ENCODE measurements around the gene ZNHIT6.

ZNHIT6 gene

DNA sequence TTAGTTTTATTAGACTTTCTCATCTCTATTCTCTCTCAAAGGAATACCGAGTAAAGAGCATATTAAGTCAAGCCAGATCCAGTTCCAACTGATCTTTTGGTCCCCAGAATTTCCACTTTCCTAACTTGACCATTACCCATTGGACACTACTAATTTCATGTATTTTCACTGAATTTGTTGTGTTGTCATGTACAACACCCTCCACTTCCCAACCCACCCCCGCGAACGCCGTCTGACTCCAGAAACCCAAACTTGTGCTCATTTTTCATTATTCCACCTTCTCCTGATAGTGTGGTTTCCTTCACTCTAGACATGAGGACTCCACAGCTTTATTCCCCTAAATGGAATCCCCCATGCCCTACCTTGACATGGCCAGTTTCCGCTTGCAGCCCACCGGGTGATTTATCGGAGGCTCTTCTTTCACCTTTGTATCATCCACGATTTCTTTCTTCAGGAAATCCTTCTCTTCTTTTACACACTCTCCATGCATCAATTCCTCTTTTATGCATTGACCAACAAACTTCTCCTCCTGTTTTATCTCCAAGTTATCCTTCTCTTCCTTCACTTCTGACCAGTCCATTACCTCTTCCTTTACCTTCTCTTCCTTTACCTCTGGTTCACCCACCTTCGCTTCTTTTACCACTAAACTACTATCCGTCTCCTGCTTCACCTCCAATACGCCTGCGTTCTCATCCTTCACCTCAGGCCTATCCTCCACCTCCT, 805 bp downstream of the ZNHIT6 start:
- POLR2A ChIA-PET = interaction anchor here (1.0 to 1.6 kb wide), 4 partner anchors 24 to 311 kb away, joined by 3 to 16 read pairs (median 4); partner anchors contain the start of gene CCN1

More for the DNA sequence above, 805 bp downstream of the ZNHIT6 start:
- no peak for TF ChIP-seq ZNF266 (tag by site-specific recombination; IDR thresholded peaks at IDR 0.05; ENCODE audit: low read depth)
- TF ChIP-seq, protein P1, sequence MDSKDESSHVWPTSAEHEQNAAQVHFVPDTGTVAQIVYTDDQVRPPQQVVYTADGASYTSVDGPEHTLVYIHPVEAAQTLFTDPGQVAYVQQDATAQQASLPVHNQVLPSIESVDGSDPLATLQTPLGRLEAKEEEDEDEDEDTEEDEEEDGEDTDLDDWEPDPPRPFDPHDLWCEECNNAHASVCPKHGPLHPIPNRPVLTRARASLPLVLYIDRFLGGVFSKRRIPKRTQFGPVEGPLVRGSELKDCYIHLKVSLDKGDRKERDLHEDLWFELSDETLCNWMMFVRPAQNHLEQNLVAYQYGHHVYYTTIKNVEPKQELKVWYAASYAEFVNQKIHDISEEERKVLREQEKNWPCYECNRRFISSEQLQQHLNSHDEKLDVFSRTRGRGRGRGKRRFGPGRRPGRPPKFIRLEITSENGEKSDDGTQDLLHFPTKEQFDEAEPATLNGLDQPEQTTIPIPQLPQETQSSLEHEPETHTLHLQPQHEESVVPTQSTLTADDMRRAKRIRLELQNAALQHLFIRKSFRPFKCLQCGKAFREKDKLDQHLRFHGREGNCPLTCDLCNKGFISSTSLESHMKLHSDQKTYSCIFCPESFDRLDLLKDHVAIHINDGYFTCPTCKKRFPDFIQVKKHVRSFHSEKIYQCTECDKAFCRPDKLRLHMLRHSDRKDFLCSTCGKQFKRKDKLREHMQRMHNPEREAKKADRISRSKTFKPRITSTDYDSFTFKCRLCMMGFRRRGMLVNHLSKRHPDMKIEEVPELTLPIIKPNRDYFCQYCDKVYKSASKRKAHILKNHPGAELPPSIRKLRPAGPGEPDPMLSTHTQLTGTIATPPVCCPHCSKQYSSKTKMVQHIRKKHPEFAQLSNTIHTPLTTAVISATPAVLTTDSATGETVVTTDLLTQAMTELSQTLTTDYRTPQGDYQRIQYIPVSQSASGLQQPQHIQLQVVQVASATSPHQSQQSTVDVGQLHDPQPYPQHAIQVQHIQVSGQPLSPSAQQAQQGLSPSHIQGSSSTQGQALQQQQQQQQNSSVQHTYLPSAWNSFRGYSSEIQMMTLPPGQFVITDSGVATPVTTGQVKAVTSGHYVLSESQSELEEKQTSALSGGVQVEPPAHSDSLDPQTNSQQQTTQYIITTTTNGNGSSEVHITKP (tag by site-specific recombination; IDR thresholded peaks at IDR 0.05) = peak; percentile 52; the same call in 1 of the 2 replicates
- 0 out of 2 replicates have a peak, but pooled peaks have one; percentile 14 for TF ChIP-seq ZNF391 (tag by site-specific recombination; IDR thresholded peaks at IDR 0.05; ENCODE audit: borderline replicate concordance, low read depth)
- 0 out of 2 replicates have a peak, but pooled peaks have one; percentile 8 for TF ChIP-seq HOXC10 (CRISPR knock-in tag; IDR thresholded peaks at IDR 0.05)
- no peak for TF ChIP-seq ZFP37 (tag by site-specific recombination; IDR thresholded peaks at IDR 0.05)
- TF ChIP-seq ZNF785 (tag by site-specific recombination; IDR thresholded peaks at IDR 0.05) = 0 out of 2 replicates have a peak, but pooled peaks have one; percentile 18
- TF ChIP-seq, protein P2, sequence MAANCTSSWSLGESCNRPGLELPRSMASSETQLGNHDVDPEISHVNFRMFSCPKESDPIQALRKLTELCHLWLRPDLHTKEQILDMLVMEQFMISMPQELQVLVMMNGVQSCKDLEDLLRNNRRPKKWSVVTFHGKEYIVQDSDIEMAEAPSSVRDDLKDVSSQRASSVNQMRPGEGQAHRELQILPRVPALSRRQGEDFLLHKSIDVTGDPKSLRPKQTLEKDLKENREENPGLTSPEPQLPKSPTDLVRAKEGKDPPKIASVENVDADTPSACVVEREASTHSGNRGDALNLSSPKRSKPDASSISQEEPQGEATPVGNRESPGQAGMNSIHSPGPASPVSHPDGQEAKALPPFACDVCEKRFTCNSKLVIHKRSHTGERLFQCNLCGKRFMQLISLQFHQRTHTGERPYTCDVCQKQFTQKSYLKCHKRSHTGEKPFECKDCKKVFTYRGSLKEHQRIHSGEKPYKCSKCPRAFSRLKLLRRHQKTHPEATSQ (tag by site-specific recombination; IDR thresholded peaks at IDR 0.05) = no peak
- TF ChIP-seq PRDM1 (tag by site-specific recombination; IDR thresholded peaks at IDR 0.05) = peak; percentile 50
- TF ChIP-seq, protein P3, sequence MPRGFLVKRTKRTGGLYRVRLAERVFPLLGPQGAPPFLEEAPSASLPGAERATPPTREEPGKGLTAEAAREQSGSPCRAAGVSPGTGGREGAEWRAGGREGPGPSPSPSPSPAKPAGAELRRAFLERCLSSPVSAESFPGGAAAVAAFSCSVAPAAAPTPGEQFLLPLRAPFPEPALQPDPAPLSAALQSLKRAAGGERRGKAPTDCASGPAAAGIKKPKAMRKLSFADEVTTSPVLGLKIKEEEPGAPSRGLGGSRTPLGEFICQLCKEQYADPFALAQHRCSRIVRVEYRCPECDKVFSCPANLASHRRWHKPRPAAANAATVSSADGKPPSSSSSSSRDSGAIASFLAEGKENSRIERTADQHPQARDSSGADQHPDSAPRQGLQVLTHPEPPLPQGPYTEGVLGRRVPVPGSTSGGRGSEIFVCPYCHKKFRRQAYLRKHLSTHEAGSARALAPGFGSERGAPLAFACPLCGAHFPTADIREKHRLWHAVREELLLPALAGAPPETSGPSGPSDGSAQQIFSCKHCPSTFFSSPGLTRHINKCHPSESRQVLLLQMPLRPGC (tag by site-specific recombination; IDR thresholded peaks at IDR 0.05) = 0 out of 2 replicates have a peak, but pooled peaks have one; percentile 14
- TF ChIP-seq, protein P4, sequence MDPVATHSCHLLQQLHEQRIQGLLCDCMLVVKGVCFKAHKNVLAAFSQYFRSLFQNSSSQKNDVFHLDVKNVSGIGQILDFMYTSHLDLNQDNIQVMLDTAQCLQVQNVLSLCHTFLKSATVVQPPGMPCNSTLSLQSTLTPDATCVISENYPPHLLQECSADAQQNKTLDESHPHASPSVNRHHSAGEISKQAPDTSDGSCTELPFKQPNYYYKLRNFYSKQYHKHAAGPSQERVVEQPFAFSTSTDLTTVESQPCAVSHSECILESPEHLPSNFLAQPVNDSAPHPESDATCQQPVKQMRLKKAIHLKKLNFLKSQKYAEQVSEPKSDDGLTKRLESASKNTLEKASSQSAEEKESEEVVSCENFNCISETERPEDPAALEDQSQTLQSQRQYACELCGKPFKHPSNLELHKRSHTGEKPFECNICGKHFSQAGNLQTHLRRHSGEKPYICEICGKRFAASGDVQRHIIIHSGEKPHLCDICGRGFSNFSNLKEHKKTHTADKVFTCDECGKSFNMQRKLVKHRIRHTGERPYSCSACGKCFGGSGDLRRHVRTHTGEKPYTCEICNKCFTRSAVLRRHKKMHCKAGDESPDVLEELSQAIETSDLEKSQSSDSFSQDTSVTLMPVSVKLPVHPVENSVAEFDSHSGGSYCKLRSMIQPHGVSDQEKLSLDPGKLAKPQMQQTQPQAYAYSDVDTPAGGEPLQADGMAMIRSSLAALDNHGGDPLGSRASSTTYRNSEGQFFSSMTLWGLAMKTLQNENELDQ (tag by site-specific recombination; IDR thresholded peaks at IDR 0.05; ENCODE audit: low read depth) = no peak
- TF ChIP-seq ZNF707 (tag by site-specific recombination; IDR thresholded peaks at IDR 0.05) = no peak
- no peak for TF ChIP-seq ZNF747 (tag by site-specific recombination; IDR thresholded peaks at IDR 0.05)
- no peak for TF ChIP-seq ZNF670 (tag by site-specific recombination; IDR thresholded peaks at IDR 0.05; ENCODE audit: low read depth)
- no peak for TF ChIP-seq ZNF140 (tag by site-specific recombination; IDR thresholded peaks at IDR 0.05)
- TF ChIP-seq, protein P5, sequence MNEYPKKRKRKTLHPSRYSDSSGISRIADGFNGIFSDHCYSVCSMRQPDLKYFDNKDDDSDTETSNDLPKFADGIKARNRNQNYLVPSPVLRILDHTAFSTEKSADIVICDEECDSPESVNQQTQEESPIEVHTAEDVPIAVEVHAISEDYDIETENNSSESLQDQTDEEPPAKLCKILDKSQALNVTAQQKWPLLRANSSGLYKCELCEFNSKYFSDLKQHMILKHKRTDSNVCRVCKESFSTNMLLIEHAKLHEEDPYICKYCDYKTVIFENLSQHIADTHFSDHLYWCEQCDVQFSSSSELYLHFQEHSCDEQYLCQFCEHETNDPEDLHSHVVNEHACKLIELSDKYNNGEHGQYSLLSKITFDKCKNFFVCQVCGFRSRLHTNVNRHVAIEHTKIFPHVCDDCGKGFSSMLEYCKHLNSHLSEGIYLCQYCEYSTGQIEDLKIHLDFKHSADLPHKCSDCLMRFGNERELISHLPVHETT (tag by site-specific recombination; IDR thresholded peaks at IDR 0.05) = no peak
- H3K4me3 ChIP-seq (ENCODE audit: low read depth, low read length) = peak overlapping the region; percentile 77
- H3K4me1 ChIP-seq (ENCODE audit: control insufficient read depth, insufficient read depth, low read length) = 0 out of 2 replicates have a peak, but pooled peaks cover 3% of the 10 kb centered on the region
- no peaks in the 10 kb centered on the region for H3K9me3 ChIP-seq (ENCODE audit: control insufficient read depth, insufficient read depth, low read depth, low read length)
- H3K27ac ChIP-seq (ENCODE audit: extremely low read depth, low read depth, low read length) = peak overlapping the region; percentile 62
- H3K36me3 ChIP-seq (ENCODE audit: control insufficient read depth in 2 of 2, insufficient read depth in 1 of 2, low read length in 2 of 2) = peaks cover 19 to 34% of the 10 kb centered on the region in 2 experiments
- CTCF ChIA-PET = interaction anchor here (0.8 to 1.7 kb wide), 4 partner anchors 10 to 181 kb away, joined by 3 to 6 read pairs (median 4); no protein-coding TSS in a partner anchor
